HG03571 (cell line): ENCODE measurements around the gene ATP6V0A4.

Source experiments
- ATAC-seq: cut with Tn5 transposase; IDR thresholded peaks from one replicate; pipeline ENCODE4 v1.9.1; 2021; ENCODE audit not compliant: unreplicated experiment

The ATP6V0A4 gene

DNA sequence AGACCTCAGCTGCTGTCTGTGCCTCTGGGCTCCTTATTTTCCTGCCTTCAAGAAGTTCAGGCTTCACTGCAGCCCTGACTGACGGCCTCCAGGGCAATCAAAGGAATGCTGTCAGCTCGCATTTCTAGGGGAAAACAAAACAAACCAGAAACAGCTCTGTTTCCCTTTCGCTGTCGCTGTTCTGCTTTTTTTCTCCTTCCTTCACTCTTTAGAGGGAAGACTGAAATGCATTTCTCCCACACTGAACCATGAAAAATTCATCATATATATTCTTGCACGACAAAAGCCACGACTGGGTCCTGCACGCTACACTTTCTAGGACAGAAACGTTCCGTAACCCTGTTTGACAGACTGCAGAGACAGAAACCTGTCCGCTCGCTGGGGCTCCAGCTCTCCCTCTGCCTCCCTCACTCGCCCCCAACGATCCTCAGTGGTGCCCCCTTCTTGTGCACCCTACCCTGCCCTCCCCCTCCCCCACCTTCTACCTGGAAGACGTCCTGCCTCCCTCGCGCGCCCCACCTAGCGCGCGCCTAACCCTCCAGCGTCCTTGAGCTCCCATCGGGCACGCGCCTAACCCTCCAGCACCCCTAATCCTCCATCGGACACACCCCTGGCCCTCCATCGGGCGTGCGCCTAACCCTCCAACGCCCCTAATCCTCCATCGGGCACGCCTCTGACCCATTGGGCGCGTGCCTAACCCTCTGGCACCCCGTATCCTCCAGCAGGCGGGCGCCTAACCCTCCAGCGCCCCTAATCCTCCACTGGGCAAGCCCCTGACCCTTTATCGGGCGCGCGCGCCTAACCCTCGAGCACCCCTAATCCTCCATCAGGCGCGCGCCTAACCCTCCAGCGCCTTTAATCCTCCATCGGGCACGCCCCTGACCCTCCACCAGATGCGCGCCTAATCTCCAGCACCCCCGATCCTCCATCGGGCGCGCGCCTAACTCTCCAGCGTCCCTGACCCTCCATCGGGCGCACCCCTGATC is 134.0 kb downstream of the ATP6V0A4 start:
- no peak for ATAC-seq

DNA sequence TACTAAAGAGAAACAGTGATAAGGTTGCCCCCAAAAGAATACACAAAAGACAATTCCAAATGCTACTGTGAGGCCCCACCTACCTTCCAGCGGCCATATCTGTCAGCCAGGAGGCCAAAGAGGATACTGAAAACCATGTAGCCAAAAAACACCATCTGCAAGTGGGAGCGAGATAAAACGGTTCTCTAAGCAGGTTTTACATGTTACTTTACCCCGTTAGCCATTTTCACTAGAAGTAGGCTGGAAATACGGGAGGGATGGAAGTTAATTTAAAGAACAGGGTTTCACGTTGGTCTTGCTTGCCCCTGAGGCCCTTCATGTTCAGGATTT is 135.0 kb downstream of the ATP6V0A4 start:
- no peak for ATAC-seq

DNA sequence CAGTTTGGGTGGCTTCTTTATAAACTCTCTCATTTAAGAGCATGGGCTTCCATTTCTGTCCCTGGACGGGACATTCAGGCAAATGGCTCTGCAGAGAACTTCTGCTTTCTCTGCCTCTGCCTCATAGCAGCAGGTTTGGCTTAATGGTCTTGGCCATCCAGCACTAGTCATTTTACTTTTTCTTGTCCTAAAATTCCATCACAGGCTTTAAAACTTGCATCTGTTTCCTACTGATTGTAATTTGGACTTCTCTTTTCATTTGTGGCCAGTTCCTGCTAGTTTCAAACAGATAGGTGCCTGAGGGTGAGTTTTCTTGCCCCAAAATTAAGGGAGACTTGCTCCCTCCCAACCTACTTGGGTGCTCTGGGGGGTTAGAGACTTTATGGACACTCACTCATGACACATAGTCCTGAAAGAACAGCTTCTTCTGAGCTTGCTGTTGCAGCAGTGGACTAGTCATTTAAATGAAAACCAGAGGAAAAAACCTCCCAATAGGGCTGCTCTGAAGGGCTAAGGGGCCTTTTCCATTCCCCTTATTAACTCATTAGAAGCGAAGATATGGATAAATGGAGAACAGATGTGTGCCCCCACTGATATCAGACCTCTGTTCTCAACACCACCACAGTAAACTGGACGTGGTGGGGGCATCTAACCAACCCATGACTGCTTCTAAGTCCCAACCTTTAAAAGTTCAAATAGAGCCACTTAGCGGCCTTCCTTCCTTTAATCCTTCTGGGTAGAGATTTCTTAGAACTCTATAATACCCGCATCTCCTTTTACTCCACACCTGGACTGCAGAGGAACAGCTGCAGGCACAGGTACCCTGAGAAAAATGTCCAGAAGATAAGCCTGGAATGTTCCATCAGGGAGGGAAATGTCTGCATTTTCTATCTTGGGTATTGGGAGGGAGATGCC is 135.7 kb downstream of the ATP6V0A4 start:
- no peak for ATAC-seq

DNA sequence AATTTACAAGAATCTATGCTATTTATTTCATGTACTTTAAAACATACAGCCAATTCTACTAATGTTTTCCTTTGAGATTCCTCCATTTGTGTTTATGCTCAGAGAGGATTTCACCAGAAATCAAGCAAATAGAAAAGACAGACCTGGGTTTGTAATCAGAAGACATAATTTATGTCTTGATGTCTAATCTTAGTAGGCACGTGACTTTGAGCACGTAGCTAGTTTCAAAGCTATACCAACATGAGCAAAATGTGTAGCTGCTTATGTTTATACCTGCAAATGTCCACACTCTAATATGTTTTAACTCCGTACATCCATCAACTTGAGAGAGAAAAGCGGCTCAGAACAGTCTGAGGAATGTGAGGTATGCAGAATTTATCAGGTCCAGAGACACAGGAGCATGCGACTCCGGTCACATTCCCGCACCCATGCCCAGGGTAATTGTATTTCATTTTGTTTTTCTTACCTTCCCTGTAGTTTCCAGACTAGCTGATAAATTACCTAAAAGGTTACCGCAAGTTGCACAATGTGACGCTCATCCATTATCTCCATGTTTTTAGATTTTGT is 136.8 kb downstream of the ATP6V0A4 start:
- no peak for ATAC-seq

DNA sequence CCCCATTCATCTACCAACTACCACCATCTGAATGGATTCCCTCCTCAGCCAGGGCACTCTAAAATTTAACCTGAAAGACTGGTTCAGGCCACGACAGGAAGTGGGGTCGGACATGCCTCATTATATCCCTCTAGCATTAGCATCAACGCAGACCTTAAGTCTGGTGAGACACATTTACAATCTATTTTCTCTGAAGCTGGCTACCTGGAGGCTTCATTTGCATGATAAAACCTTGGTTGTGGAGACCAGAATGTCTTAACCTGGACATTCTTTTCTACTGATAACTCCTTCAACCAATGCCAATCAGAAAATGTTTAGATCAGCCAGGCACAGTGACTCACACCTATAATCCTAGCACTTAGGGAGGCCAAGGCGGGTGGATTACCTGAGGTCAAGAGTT is 139.1 kb downstream of the ATP6V0A4 start:
- no peak for ATAC-seq

DNA sequence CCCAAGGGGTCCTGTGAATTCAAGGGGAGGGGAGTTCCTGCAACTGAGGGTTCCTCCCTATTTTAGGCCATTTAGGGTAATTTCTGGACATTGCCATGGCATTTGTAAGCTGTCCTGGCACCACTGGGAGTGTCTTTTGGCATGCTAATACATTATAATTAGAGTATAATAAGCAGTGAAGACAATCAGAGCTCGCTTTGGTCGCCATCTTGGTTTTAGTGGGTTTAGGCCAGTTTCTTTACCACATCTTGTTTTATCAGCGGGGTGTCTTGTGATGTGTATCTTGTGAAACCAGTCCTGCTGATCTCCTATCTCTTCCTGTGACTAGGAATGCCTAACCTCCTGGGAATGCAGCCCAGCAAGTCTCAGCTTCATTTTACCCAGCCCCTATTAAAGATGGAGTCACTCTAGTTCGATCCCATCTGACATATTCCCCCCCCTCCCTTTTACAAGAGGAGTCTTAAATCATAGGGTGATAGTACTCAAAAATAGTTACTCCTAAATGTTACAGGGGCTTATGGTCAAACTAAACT is 140.1 kb downstream of the ATP6V0A4 start:
- no peak for ATAC-seq

DNA sequence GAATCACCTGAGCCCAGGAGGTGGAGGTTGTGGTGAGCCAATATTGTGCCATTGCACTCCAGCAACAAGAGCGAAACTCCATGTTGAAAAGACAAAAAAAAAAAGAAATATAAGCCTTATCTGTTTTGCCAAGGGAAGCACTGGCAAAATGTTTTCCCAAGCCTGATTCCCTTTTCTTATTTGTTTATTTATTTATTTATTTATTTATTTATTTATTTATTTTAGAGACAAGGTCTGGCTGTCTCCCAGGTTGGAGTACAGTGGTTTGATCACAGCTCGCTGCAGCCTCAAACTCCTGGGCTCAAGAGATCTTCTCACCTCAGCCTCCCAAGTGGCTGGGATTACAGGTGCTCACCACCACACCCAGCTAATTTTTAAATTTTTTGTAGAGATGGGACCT is 141.0 kb downstream of the ATP6V0A4 start:
- ATAC-seq = no peak
